Keratinocyte (primary cell): ENCODE measurements around the gene MRPL57. TPM values are rescaled to one million over a fixed set of nuclear protein-coding genes. Genes with fewer than 3 reads are reported as not detected.
A peak's percentile ranks its signal among the peaks of the same experiment; 100 is the strongest.
"Not testable (repeated sequence)": the region's sequence is repeated elsewhere in the genome, so short reads cannot be mapped to it uniquely, and the experiment has no call there.

Experiments used
- DNase-seq: peaks from one replicate; pipeline ENCODE4 v3.0.0-alpha.2; 2011; ENCODE audit warnings: low read depth, missing footprints, low spot score
- FAIRE-seq: peaks from 2 replicates; lab custom pipeline; 2011; peaks lifted over from hg19 to GRCh38; lab: Jason Lieb, UNC
- H2AFZ ChIP-seq: 2 replicates; pipeline ENCODE4 v1.6.0; 2012; ENCODE audit warnings: low read length, control low read depth, inconsistent platforms; ENCODE audit not compliant: control insufficient read depth
- H3K27ac ChIP-seq: 2 replicates; pipeline ENCODE4 v1.5.1; 2011; ENCODE audit warnings: low read length; ENCODE audit not compliant: control insufficient read depth, insufficient read depth
- H3K27me3 ChIP-seq: 3 replicates; pipeline ENCODE4 v1.6.0; 2011; ENCODE audit warnings: low read length; ENCODE audit not compliant: control insufficient read depth, insufficient read depth; ENCODE audit errors: extremely low read depth
- H3K36me3 ChIP-seq, 2 experiments: 2 replicates in 1 of 2; 3 replicates in 1 of 2; pipeline ENCODE4 v1.5.1; 2011; ENCODE audit warnings: low read length in 2 of 2, mild to moderate bottlenecking in 1 of 2; ENCODE audit not compliant: control insufficient read depth in 2 of 2, insufficient read depth in 2 of 2; ENCODE audit errors: extremely low read depth in 1 of 2
- H3K4me1 ChIP-seq: 3 replicates; pipeline ENCODE4 v1.5.1; 2011; ENCODE audit warnings: low read length; ENCODE audit not compliant: control insufficient read depth, insufficient read depth; ENCODE audit errors: extremely low read depth
- H3K4me2 ChIP-seq: 3 replicates; pipeline ENCODE4 v1.6.0; 2011; ENCODE audit warnings: low read depth, low read length; ENCODE audit not compliant: control insufficient read depth, insufficient read depth; ENCODE audit errors: extremely low read depth
- H3K4me3 ChIP-seq, 3 experiments: fragments of 200-600 bp in 1 of 3; sonication (generic) in 1 of 3; 2 replicates in 2 of 3; 3 replicates in 1 of 3; pipeline ENCODE4 v1.5.1; 2011 to 2016; ENCODE audit warnings: low read length in 3 of 3, mild to moderate bottlenecking in 3 of 3, control low read depth in 2 of 3, inconsistent platforms in 1 of 3, low read depth in 1 of 3, mixed read lengths in 1 of 3, mixed run types in 1 of 3, moderate library complexity in 1 of 3; ENCODE audit not compliant: control insufficient read depth in 2 of 3, insufficient read depth in 2 of 3; ENCODE audit errors: extremely low read depth in 1 of 3
- H3K79me2 ChIP-seq: 2 replicates; pipeline ENCODE4 v1.6.0; 2012; ENCODE audit warnings: low read length; ENCODE audit not compliant: control insufficient read depth, insufficient read depth
- H3K9ac ChIP-seq: 3 replicates; pipeline ENCODE4 v1.6.0; 2011; ENCODE audit warnings: low read length; ENCODE audit not compliant: control insufficient read depth, insufficient read depth; ENCODE audit errors: extremely low read depth
- H3K9me1 ChIP-seq: 3 replicates; pipeline ENCODE4 v1.6.0; 2011; ENCODE audit warnings: low read length; ENCODE audit not compliant: control insufficient read depth, insufficient read depth; ENCODE audit errors: extremely low read depth
- H3K9me3 ChIP-seq: 2 replicates; pipeline ENCODE4 v1.5.1; 2012; ENCODE audit warnings: low read depth, low read length; ENCODE audit not compliant: control insufficient read depth
- H4K20me1 ChIP-seq: 3 replicates; pipeline ENCODE4 v1.6.0; 2011; ENCODE audit warnings: low read length; ENCODE audit not compliant: control insufficient read depth, insufficient read depth; ENCODE audit errors: extremely low read depth
- EZH2 ChIP-seq: IDR thresholded peaks from one replicate; pipeline ENCODE4 v1.6.1; 2012; ENCODE audit warnings: inconsistent platforms, mild to moderate bottlenecking, low read length, moderate library complexity
- dilution Hi-C: fragments of 300-500 bp; cut with MboI; formaldehyde crosslinking; loops from one replicate; pipeline ENCODE4 v1.7.0; 2020; ENCODE audit warnings: low sequenced_read_pairs; ENCODE audit not compliant: extremely low pct_ligation_motif_present
- polyA plus RNA-seq, 5 experiments: library from polyadenylated mRNA; depleted of rRNA in 3 of 5; stranded (reverse) in 3 of 5; stranded (forward) in 1 of 5; unstranded in 1 of 5; fragments of >200 nt; gene quantifications; 1 replicate in 1 of 5; 2 replicates in 3 of 5; 3 replicates in 1 of 5; pipeline versions ENCODE4 v1.2.1 to v1.2.3, GENCODE V29; 2011 to 2012; ENCODE audit warnings: missing spikeins in 2 of 5, low read depth in 1 of 5, low replicate concordance in 1 of 5
- TF ChIP-seq, protein P1 (sequence below), 3 experiments: IDR thresholded peaks in 1 of 3; conservative IDR thresholded peaks in 1 of 3; optimal IDR thresholded peaks in 1 of 3; 2 replicates in 2 of 3; 3 replicates in 1 of 3; pipeline versions ENCODE3 to v1.5.1; 2011; ENCODE audit warnings: low read length in 3 of 3, mild to moderate bottlenecking in 3 of 3, moderate library complexity in 2 of 3, control low read depth in 1 of 3, inconsistent platforms in 1 of 3; ENCODE audit not compliant: insufficient read depth in 2 of 3; ENCODE audit errors: extremely low read depth in 1 of 3

MRPL57 gene
- polyA plus RNA-seq, 1 donor (not counting 4 experiments of a cell fraction or from before 2014, with no cell fraction given): 18.3 TPM

- dilution Hi-C loops: no loop called here
- H3K79me2 ChIP-seq: peaks cover 50% of the 10 kb centered on the region
These were observed 475 bp downstream of the MRPL57 start for GRCh38 chr13:21176982-21177284.

GRCh38 chr13:21181671-21182070, 5.2 kb downstream of the MRPL57 start:
- dilution Hi-C loops: no loop called here
- TF ChIP-seq EZH2: no peak
- TF ChIP-seq, protein P1, sequence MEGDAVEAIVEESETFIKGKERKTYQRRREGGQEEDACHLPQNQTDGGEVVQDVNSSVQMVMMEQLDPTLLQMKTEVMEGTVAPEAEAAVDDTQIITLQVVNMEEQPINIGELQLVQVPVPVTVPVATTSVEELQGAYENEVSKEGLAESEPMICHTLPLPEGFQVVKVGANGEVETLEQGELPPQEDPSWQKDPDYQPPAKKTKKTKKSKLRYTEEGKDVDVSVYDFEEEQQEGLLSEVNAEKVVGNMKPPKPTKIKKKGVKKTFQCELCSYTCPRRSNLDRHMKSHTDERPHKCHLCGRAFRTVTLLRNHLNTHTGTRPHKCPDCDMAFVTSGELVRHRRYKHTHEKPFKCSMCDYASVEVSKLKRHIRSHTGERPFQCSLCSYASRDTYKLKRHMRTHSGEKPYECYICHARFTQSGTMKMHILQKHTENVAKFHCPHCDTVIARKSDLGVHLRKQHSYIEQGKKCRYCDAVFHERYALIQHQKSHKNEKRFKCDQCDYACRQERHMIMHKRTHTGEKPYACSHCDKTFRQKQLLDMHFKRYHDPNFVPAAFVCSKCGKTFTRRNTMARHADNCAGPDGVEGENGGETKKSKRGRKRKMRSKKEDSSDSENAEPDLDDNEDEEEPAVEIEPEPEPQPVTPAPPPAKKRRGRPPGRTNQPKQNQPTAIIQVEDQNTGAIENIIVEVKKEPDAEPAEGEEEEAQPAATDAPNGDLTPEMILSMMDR (optimal IDR thresholded peaks at IDR 0.05 in 1 of 3, IDR thresholded peaks at IDR 0.05 in 1 of 3, conservative IDR thresholded peaks at IDR 0.05 in 1 of 3; ENCODE audit: extremely low read depth in 1 of 3, insufficient read depth in 2 of 3, low read length in 3 of 3): no peak
- no peaks in the 10 kb centered on the region for H3K36me3 ChIP-seq
- no peak overlapping the region for H3K4me3 ChIP-seq
- no peaks in the 10 kb centered on the region for H3K27me3 ChIP-seq
- H3K9me1 ChIP-seq: no peaks in the 10 kb centered on the region
- peaks cover 6% of the 10 kb centered on the region for H3K4me1 ChIP-seq
- no peak overlapping the region for H3K9ac ChIP-seq
- no peak overlapping the region for H3K27ac ChIP-seq
- H2AFZ ChIP-seq: no peak overlapping the region
- no peaks in the 10 kb centered on the region for H4K20me1 ChIP-seq
- no peak overlapping the region for H3K4me2 ChIP-seq
- no peaks in the 10 kb centered on the region for H3K9me3 ChIP-seq
- peaks cover 15% of the 10 kb centered on the region for H3K79me2 ChIP-seq
- DNase-seq (no peak), FAIRE-seq (no peak)

More at GRCh38 chr13:21176982-21177284, 475 bp downstream of the MRPL57 start:
- no peak for DNase-seq
- H4K20me1 ChIP-seq: no peaks in the 10 kb centered on the region
- H3K27me3 ChIP-seq: no peaks in the 10 kb centered on the region
- peaks cover 12% of the 10 kb centered on the region for H3K4me1 ChIP-seq
- H3K9me3 ChIP-seq: no peaks in the 10 kb centered on the region
- TF ChIP-seq EZH2: no peak
- TF ChIP-seq, protein P1 (optimal IDR thresholded peaks at IDR 0.05 in 1 of 3, IDR thresholded peaks at IDR 0.05 in 1 of 3, conservative IDR thresholded peaks at IDR 0.05 in 1 of 3; ENCODE audit: extremely low read depth in 1 of 3, insufficient read depth in 2 of 3, low read length in 3 of 3): no peak
- H3K36me3 ChIP-seq: no peaks in the 10 kb centered on the region
- no peak for FAIRE-seq
- peak overlapping the region; percentile 93 for H3K9ac ChIP-seq
- H3K9me1 ChIP-seq: no peaks in the 10 kb centered on the region
- peak overlapping the region; percentile 80 for H3K4me2 ChIP-seq
- H3K4me3 ChIP-seq: peak overlapping the region; percentile 80 to 97 (median 94)
- H3K27ac ChIP-seq: peak overlapping the region; percentile 84
- H2AFZ ChIP-seq: peak overlapping the region; percentile 94

GRCh38 chr13:21186410-21186809, 10.0 kb downstream of the MRPL57 start:
- H3K9ac ChIP-seq, H4K20me1 ChIP-seq, H3K4me1 ChIP-seq, H2AFZ ChIP-seq, DNase-seq, H3K4me3 ChIP-seq, H3K79me2 ChIP-seq, H3K36me3 ChIP-seq, H3K4me2 ChIP-seq, H3K9me3 ChIP-seq, H3K27me3 ChIP-seq, dilution Hi-C loops, H3K9me1 ChIP-seq, H3K27ac ChIP-seq, FAIRE-seq: not testable (repeated sequence)

GRCh38 chr13:21194756-21195155, 18.3 kb downstream of the MRPL57 start:
- H3K79me2 ChIP-seq, H3K27ac ChIP-seq, H3K4me3 ChIP-seq, H3K9ac ChIP-seq, H2AFZ ChIP-seq, FAIRE-seq, H3K27me3 ChIP-seq, DNase-seq, H3K9me1 ChIP-seq, dilution Hi-C loops, H3K9me3 ChIP-seq, H4K20me1 ChIP-seq, H3K4me2 ChIP-seq, H3K4me1 ChIP-seq, H3K36me3 ChIP-seq: not testable (repeated sequence)
